Measurements from ENCODE around the gene EIF5A.

GRCh38 chr17:7284911-7285310 is 22.5 kb upstream of the EIF5A start:
- TF ChIP-seq, protein P1, sequence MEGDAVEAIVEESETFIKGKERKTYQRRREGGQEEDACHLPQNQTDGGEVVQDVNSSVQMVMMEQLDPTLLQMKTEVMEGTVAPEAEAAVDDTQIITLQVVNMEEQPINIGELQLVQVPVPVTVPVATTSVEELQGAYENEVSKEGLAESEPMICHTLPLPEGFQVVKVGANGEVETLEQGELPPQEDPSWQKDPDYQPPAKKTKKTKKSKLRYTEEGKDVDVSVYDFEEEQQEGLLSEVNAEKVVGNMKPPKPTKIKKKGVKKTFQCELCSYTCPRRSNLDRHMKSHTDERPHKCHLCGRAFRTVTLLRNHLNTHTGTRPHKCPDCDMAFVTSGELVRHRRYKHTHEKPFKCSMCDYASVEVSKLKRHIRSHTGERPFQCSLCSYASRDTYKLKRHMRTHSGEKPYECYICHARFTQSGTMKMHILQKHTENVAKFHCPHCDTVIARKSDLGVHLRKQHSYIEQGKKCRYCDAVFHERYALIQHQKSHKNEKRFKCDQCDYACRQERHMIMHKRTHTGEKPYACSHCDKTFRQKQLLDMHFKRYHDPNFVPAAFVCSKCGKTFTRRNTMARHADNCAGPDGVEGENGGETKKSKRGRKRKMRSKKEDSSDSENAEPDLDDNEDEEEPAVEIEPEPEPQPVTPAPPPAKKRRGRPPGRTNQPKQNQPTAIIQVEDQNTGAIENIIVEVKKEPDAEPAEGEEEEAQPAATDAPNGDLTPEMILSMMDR (IDR thresholded peaks at IDR 0.05): no peak
- TF ChIP-seq POLR2A (IDR thresholded peaks at IDR 0.05): no peak
